ENCODE results near the gene EFNA5. TPM values are rescaled to one million over a fixed set of nuclear protein-coding genes. Genes with fewer than 3 reads are reported as not detected.

Gene EFNA5
- total RNA-seq, 1 experiment from 2014 or later: 51.2 TPM

GRCh38 chr5:107413754-107414153 is 257.0 kb downstream of the EFNA5 start:
- ChIA-PET CTCF (interaction anchor here (1.7 to 2.0 kb wide), 2 partner anchors 9 kb away, joined by 3 to 5 read pairs; no protein-coding TSS in a partner anchor), POLR2A (interaction anchor here (0.6 to 1.2 kb wide), 2 partner anchors 18 to 1305 kb away, joined by 3 read pairs; no protein-coding TSS in a partner anchor)
- no peak overlapping the region for H3K27ac Mint-ChIP-seq (ENCODE audit: low read depth, unreplicated experiment)
- TF ChIP-seq CTCF (IDR thresholded peaks at IDR 0.05; ENCODE audit: unreplicated experiment): no peak
- BruUV-seq (replicated peaks): no TSS peak
- no peak overlapping the region for H3K4me3 Mint-ChIP-seq (ENCODE audit: unreplicated experiment)
- H3K9me3 Mint-ChIP-seq (ENCODE audit: unreplicated experiment): no peaks in the 10 kb centered on the region
- peaks cover 14% of the 10 kb centered on the region for H3K4me1 Mint-ChIP-seq (ENCODE audit: insufficient read depth, unreplicated experiment)
- no peak for DNase-seq (ENCODE audit: unreplicated experiment)
- no peaks in the 10 kb centered on the region for H3K27me3 Mint-ChIP-seq (ENCODE audit: insufficient read depth, unreplicated experiment)
- peaks cover 9% of the 10 kb centered on the region for H3K36me3 Mint-ChIP-seq (ENCODE audit: insufficient read depth, unreplicated experiment)
- intact Hi-C loops (cut with micrococcal nuclease): no loop called here

DNA sequence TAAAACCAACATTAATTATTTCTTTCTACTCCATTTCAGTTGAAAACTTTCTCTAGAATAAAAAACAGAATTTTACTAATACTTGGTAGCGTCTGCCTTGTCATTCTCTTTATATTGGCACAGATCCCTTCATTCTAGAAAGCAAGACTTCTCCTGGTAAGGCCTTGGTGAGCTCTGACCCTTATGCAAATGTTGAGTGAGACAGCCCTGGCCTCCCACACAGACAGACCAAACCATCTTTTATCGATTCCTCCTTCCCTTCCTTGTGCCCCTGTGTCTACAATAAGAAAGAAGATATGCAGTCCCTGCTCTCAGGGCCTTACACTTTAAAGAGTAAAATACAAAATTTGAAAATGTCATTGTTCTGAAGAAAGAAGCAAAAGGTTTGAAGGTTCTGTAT is 262.2 kb downstream of the EFNA5 start:
- peaks cover 26% of the 10 kb centered on the region for H3K4me1 Mint-ChIP-seq (ENCODE audit: insufficient read depth, unreplicated experiment)
- CTCF ChIA-PET: interaction anchor here (0.7 kb wide), 1 partner anchor 12 kb away, joined by 3 read pairs; no protein-coding TSS in a partner anchor
- no peak overlapping the region for H3K4me3 Mint-ChIP-seq (ENCODE audit: unreplicated experiment)
- H3K27me3 Mint-ChIP-seq (ENCODE audit: insufficient read depth, unreplicated experiment): no peaks in the 10 kb centered on the region
- H3K36me3 Mint-ChIP-seq (ENCODE audit: insufficient read depth, unreplicated experiment): peaks cover 14% of the 10 kb centered on the region
- no peak for DNase-seq (ENCODE audit: unreplicated experiment)
- no peak overlapping the region for H3K27ac Mint-ChIP-seq (ENCODE audit: low read depth, unreplicated experiment)
- TF ChIP-seq CTCF (IDR thresholded peaks at IDR 0.05; ENCODE audit: unreplicated experiment): no peak
- BruUV-seq (replicated peaks): no TSS peak
- POLR2A ChIA-PET: interaction anchor here (0.6 to 1.0 kb wide), 3 partner anchors 8 to 529 kb away, joined by 3 read pairs; no protein-coding TSS in a partner anchor
- intact Hi-C loops (cut with micrococcal nuclease): no loop called here
- H3K9me3 Mint-ChIP-seq (ENCODE audit: unreplicated experiment): no peaks in the 10 kb centered on the region

DNA sequence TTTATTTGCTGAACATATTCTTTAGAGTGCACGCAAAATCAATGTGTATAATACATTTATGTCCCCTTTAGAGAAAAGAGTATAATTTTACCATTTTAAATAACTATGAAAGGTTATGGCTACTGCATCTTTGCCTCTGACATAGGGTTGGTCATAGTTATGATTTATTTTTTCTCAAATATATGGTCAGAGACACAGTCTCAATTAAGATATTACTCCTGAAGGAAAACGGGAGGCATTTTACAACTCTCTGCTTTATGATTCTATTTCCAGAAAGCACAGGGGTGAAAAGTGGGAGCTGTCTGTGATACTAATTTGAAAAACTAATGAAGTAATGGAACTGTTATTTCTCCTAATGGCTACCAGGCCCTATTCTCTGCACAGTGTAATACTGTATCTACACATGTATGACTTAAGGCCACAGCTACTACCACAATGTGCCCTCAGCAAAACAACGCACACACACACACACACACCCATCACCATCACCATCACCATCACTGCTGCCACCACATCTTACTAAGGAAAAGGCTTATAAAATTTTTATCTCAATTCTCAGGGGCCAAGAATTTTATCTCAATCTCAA is 262.9 kb downstream of the EFNA5 start:
- Mint-ChIP-seq H3K36me3 (ENCODE audit: insufficient read depth, unreplicated experiment) (peaks cover 14% of the 10 kb centered on the region), H3K4me1 (ENCODE audit: insufficient read depth, unreplicated experiment) (peaks cover 26% of the 10 kb centered on the region), H3K27me3 (ENCODE audit: insufficient read depth, unreplicated experiment) (no peaks in the 10 kb centered on the region), H3K27ac (ENCODE audit: low read depth, unreplicated experiment) (no peak overlapping the region), H3K9me3 (ENCODE audit: unreplicated experiment) (no peaks in the 10 kb centered on the region), H3K4me3 (ENCODE audit: unreplicated experiment) (no peak overlapping the region)
- DNase-seq (ENCODE audit: unreplicated experiment): no peak
- TF ChIP-seq CTCF (IDR thresholded peaks at IDR 0.05; ENCODE audit: unreplicated experiment): no peak
- ChIA-PET POLR2A (interaction anchor here (0.6 to 1.9 kb wide), 7 partner anchors 11 to 530 kb away, joined by 3 to 7 read pairs (median 3); no protein-coding TSS in a partner anchor), CTCF (interaction anchor here (0.7 to 0.9 kb wide), 2 partner anchors 9 to 11 kb away, joined by 3 read pairs; no protein-coding TSS in a partner anchor)
- intact Hi-C loops (cut with micrococcal nuclease): no loop called here
- BruUV-seq (replicated peaks): no TSS peak

GRCh38 chr5:107404595-107405374 is 266.0 kb downstream of the EFNA5 start:
- H3K4me3 Mint-ChIP-seq (ENCODE audit: unreplicated experiment): no peak overlapping the region
- H3K27me3 Mint-ChIP-seq (ENCODE audit: insufficient read depth, unreplicated experiment): no peaks in the 10 kb centered on the region
- CTCF ChIA-PET: interaction anchor here (0.5 to 1.8 kb wide), 5 partner anchors 10 to 371 kb away, joined by 3 to 5 read pairs (median 4); no protein-coding TSS in a partner anchor

More at GRCh38 chr5:107404595-107405374, 266.0 kb downstream of the EFNA5 start:
- POLR2A ChIA-PET: interaction anchor here (0.5 to 1.8 kb wide), 4 partner anchors 9 to 62 kb away, joined by 3 to 9 read pairs (median 4); no protein-coding TSS in a partner anchor
- H3K9me3 Mint-ChIP-seq (ENCODE audit: unreplicated experiment): no peaks in the 10 kb centered on the region
- DNase-seq (ENCODE audit: unreplicated experiment): no peak
- intact Hi-C loops (cut with micrococcal nuclease): no loop called here
- no TSS peak for BruUV-seq (replicated peaks)
- H3K36me3 Mint-ChIP-seq (ENCODE audit: insufficient read depth, unreplicated experiment): peaks cover 8% of the 10 kb centered on the region
- H3K4me1 Mint-ChIP-seq (ENCODE audit: insufficient read depth, unreplicated experiment): peaks cover 32% of the 10 kb centered on the region
- TF ChIP-seq CTCF (IDR thresholded peaks at IDR 0.05; ENCODE audit: unreplicated experiment): no peak
- H3K27ac Mint-ChIP-seq (ENCODE audit: low read depth, unreplicated experiment): peak overlapping the region; percentile 23

Data from MCF 10A (cell line).